Lower lobe of right lung (tissue), 2 donors: ENCODE measurements around the gene TMOD1. TPM values are rescaled to one million over a fixed set of nuclear protein-coding genes. Genes with fewer than 3 reads are reported as not detected.

ENCODE experiments used
- ATAC-seq, 2 donors: fragments of 200-7000 bp; cut with Tn5 transposase; one replicate each; pipeline ENCODE4 v1.9.1; 2020 to 2022; ENCODE audit warnings: mild to moderate bottlenecking in 2 of 2, moderate library complexity in 2 of 2
- DNase-seq: peaks from one replicate; pipeline ENCODE4 v3.0.0-alpha.2; 2020
- H3K27ac ChIP-seq: fragments of 200-600 bp; one replicate; pipeline ENCODE4 v1.8.0; 2022
- H3K27me3 ChIP-seq: fragments of 200-600 bp; one replicate; pipeline ENCODE4 v1.8.0; 2022; ENCODE audit warnings: low read depth
- H3K36me3 ChIP-seq: fragments of 200-600 bp; one replicate; pipeline ENCODE4 v1.8.0; 2022; ENCODE audit warnings: mild to moderate bottlenecking
- H3K4me1 ChIP-seq: fragments of 200-600 bp; one replicate; pipeline ENCODE4 v1.8.0; 2022
- H3K4me3 ChIP-seq: fragments of 200-600 bp; one replicate; pipeline ENCODE4 v1.8.0; 2022; ENCODE audit warnings: mild to moderate bottlenecking
- H3K9me3 ChIP-seq: fragments of 200-600 bp; one replicate; pipeline ENCODE4 v1.8.0; 2022
- intact Hi-C: fragments of 100-400 bp; cut with DNase I; formaldehyde crosslinking; loops from one replicate; pipeline ENCODE4 v1.11.0; 2022
- total RNA-seq: library from RNA; stranded (reverse); fragmentation: NEBNext Ultra II Directional; extraction: Animal tissue kit (Norgen Biotek cat#: 25700); gene quantifications from one replicate; pipeline ENCODE4 v1.2.1, GENCODE V29; 2021
- TF ChIP-seq, protein P1 (sequence below): fragments of 200-600 bp; IDR thresholded peaks from one replicate; pipeline ENCODE4 v1.8.0; 2022; ENCODE audit warnings: antibody characterized with exemption, mild to moderate bottlenecking
- donor health status: DM: no; HTN: yes; CAD: no; lungs with severe emphysema.

Gene TMOD1
- total RNA-seq, 1 donor from 2014 or later = 7.9 TPM

- H3K9me3 ChIP-seq = no peaks in the 10 kb centered on the region
- H3K36me3 ChIP-seq = peaks cover 31% of the 10 kb centered on the region
- no peak overlapping the region for H3K4me3 ChIP-seq
- ATAC-seq (peak; percentile 96 to 98), DNase-seq (peak; percentile 55)
- TF ChIP-seq, protein P1, sequence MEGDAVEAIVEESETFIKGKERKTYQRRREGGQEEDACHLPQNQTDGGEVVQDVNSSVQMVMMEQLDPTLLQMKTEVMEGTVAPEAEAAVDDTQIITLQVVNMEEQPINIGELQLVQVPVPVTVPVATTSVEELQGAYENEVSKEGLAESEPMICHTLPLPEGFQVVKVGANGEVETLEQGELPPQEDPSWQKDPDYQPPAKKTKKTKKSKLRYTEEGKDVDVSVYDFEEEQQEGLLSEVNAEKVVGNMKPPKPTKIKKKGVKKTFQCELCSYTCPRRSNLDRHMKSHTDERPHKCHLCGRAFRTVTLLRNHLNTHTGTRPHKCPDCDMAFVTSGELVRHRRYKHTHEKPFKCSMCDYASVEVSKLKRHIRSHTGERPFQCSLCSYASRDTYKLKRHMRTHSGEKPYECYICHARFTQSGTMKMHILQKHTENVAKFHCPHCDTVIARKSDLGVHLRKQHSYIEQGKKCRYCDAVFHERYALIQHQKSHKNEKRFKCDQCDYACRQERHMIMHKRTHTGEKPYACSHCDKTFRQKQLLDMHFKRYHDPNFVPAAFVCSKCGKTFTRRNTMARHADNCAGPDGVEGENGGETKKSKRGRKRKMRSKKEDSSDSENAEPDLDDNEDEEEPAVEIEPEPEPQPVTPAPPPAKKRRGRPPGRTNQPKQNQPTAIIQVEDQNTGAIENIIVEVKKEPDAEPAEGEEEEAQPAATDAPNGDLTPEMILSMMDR = peak; percentile 84
- intact Hi-C loops = loop anchor here (10.0 kb wide), 1 partner anchor 146 kb away; no protein-coding TSS in a partner anchor
- H3K4me1 ChIP-seq = peaks cover 11% of the 10 kb centered on the region
- H3K27ac ChIP-seq = peak overlapping the region; percentile 3
- no peaks in the 10 kb centered on the region for H3K27me3 ChIP-seq
Observed at GRCh38 chr9:97468658-97469448, 32.6 kb upstream of the TMOD1 start.

- Histone ChIP-seq H3K4me3 (no peak overlapping the region), H3K36me3 (peaks cover 39% of the 10 kb centered on the region), H3K9me3 (no peaks in the 10 kb centered on the region), H3K4me1 (peaks cover 11% of the 10 kb centered on the region), H3K27me3 (no peaks in the 10 kb centered on the region), H3K27ac (no peak overlapping the region)
- TF ChIP-seq, protein P1 = no peak
- no peak for DNase-seq
- no peak for ATAC-seq
- intact Hi-C loops = no loop called here
Observed at GRCh38 chr9:97470076-97470475, 31.4 kb upstream of the TMOD1 start.

GRCh38 chr9:97473717-97474116 is 27.7 kb upstream of the TMOD1 start:
- H3K27me3 ChIP-seq = no peaks in the 10 kb centered on the region
- no peak overlapping the region for H3K4me3 ChIP-seq
- DNase-seq = no peak
- H3K9me3 ChIP-seq = no peaks in the 10 kb centered on the region
- H3K4me1 ChIP-seq = peaks cover 4% of the 10 kb centered on the region
- no peak for ATAC-seq
- TF ChIP-seq, protein P1 = no peak
- no peak overlapping the region for H3K27ac ChIP-seq
- intact Hi-C loops = no loop called here
- H3K36me3 ChIP-seq = peaks cover 41% of the 10 kb centered on the region

GRCh38 chr9:97474372-97474925 is 27.0 kb upstream of the TMOD1 start:
- Histone ChIP-seq H3K27ac (no peak overlapping the region), H3K36me3 (peaks cover 45% of the 10 kb centered on the region), H3K9me3 (no peaks in the 10 kb centered on the region), H3K27me3 (no peaks in the 10 kb centered on the region), H3K4me3 (no peak overlapping the region), H3K4me1 (peaks cover 5% of the 10 kb centered on the region)
- ATAC-seq (no peak), DNase-seq (no peak)
- TF ChIP-seq, protein P1 = no peak
- intact Hi-C loops = no loop called here

DNA sequence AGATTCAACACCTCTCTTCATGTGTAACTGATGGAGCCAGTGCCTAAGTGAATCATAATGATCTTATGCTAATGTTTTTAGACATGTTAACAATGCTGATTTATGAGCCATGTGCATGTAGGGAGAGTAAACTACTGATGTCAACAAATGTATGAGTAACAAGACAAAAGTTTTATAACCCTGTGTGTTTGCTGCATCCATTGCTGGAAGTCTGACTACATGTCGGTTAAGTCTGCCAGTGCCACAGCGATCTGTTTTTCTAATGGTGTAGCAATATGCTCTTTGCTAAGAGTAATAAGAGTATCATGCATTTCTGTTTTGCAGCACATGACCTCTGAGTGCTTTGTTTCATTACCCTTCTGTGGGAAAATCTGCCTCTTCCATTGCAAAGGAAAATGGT is 26.4 kb upstream of the TMOD1 start:
- intact Hi-C loops = no loop called here

More for the DNA sequence above, 26.4 kb upstream of the TMOD1 start:
- Histone ChIP-seq H3K4me3 (no peak overlapping the region), H3K36me3 (peaks cover 51% of the 10 kb centered on the region), H3K27ac (no peak overlapping the region), H3K27me3 (no peaks in the 10 kb centered on the region), H3K9me3 (no peaks in the 10 kb centered on the region), H3K4me1 (peaks cover 10% of the 10 kb centered on the region)
- TF ChIP-seq, protein P1 = no peak
- no peak for DNase-seq
- ATAC-seq = no peak
